Stimulated activated effector memory CD8-positive, alpha-beta T cell treated with anti-CD3 and anti-CD28 coated beads, Interleukin-12 subunit alpha, Interleukin-12 subunit beta, amount 100 ng/mL, for 72 hours (primary cell): ENCODE measurements around the gene L3MBTL4.
"Not testable (repeated sequence)": the region's sequence is repeated elsewhere in the genome, so short reads cannot be mapped to it uniquely, and the experiment has no call there.

Experiments used
- ATAC-seq: fragments of 150-1000 bp; cut with Tn5 transposase; 2 replicates; pipeline ENCODE4 v1.10.0; 2021
- DNase-seq, 2 donors: peaks; one replicate each; pipeline ENCODE4 v3.0.0; 2021 to 2022; ENCODE audit warnings: low spot score in 2 of 2
- H3K27ac Mint-ChIP-seq: one replicate; pipeline ENCODE4 v1.8.0; 2022; ENCODE audit warnings: mild to moderate bottlenecking, mixed read lengths
- H3K36me3 Mint-ChIP-seq: one replicate; pipeline ENCODE4 v1.8.0; 2022; ENCODE audit warnings: mild to moderate bottlenecking, mixed read lengths
- H3K4me1 Mint-ChIP-seq: one replicate; pipeline ENCODE4 v1.8.0; 2022; ENCODE audit warnings: mixed read lengths
- H3K4me3 Mint-ChIP-seq: one replicate; pipeline ENCODE4 v1.8.0; 2022; ENCODE audit warnings: mild to moderate bottlenecking, mixed read lengths
- H3K9me3 Mint-ChIP-seq: one replicate; pipeline ENCODE4 v1.8.0; 2022; ENCODE audit warnings: mixed read lengths

Gene L3MBTL4

GRCh38 chr18:6199777-6200176 is 214.9 kb downstream of the L3MBTL4 start:
- Mint-ChIP-seq H3K4me1 (no peaks in the 10 kb centered on the region), H3K9me3 (peaks cover 26% of the 10 kb centered on the region), H3K27ac (no peak overlapping the region), H3K36me3 (no peaks in the 10 kb centered on the region), H3K4me3 (no peak overlapping the region)
- DNase-seq (no peak), ATAC-seq (no peak)

GRCh38 chr18:6198585-6198984 is 216.1 kb downstream of the L3MBTL4 start:
- H3K36me3 Mint-ChIP-seq: no peaks in the 10 kb centered on the region
- H3K27ac Mint-ChIP-seq: no peak overlapping the region
- H3K9me3 Mint-ChIP-seq: peaks cover 26% of the 10 kb centered on the region
- H3K4me3 Mint-ChIP-seq: no peak overlapping the region
- H3K4me1 Mint-ChIP-seq: no peaks in the 10 kb centered on the region
- DNase-seq (no peak), ATAC-seq (no peak)

GRCh38 chr18:6194640-6195039 is 220.1 kb downstream of the L3MBTL4 start:
- DNase-seq (no peak), ATAC-seq (no peak)
- no peaks in the 10 kb centered on the region for H3K36me3 Mint-ChIP-seq
- H3K4me1 Mint-ChIP-seq: no peaks in the 10 kb centered on the region
- H3K4me3 Mint-ChIP-seq: no peak overlapping the region
- H3K27ac Mint-ChIP-seq: no peak overlapping the region
- H3K9me3 Mint-ChIP-seq: peaks cover 18% of the 10 kb centered on the region

GRCh38 chr18:6185782-6186181 is 228.9 kb downstream of the L3MBTL4 start:
- peaks cover 22% of the 10 kb centered on the region for H3K9me3 Mint-ChIP-seq
- not testable (repeated sequence) for DNase-seq, H3K36me3 Mint-ChIP-seq, H3K4me1 Mint-ChIP-seq, H3K4me3 Mint-ChIP-seq, ATAC-seq, H3K27ac Mint-ChIP-seq

- H3K27ac Mint-ChIP-seq: no peak overlapping the region
- H3K4me1 Mint-ChIP-seq: no peaks in the 10 kb centered on the region
- DNase-seq (no peak), ATAC-seq (no peak)
- no peaks in the 10 kb centered on the region for H3K36me3 Mint-ChIP-seq
- no peak overlapping the region for H3K4me3 Mint-ChIP-seq
- peaks cover 10% of the 10 kb centered on the region for H3K9me3 Mint-ChIP-seq
Measured at GRCh38 chr18:6174983-6175745, 239.5 kb downstream of the L3MBTL4 start.

GRCh38 chr18:6170604-6171003 is 244.1 kb downstream of the L3MBTL4 start:
- ATAC-seq: no peak
- Mint-ChIP-seq H3K4me3 (no peak overlapping the region), H3K36me3 (no peaks in the 10 kb centered on the region), H3K4me1 (no peaks in the 10 kb centered on the region), H3K9me3 (peaks cover 12% of the 10 kb centered on the region), H3K27ac (no peak overlapping the region)
- no peak for DNase-seq

- no peak for ATAC-seq
- Mint-ChIP-seq H3K4me3 (no peak overlapping the region), H3K36me3 (no peaks in the 10 kb centered on the region), H3K9me3 (peaks cover 12% of the 10 kb centered on the region), H3K27ac (no peak overlapping the region), H3K4me1 (no peaks in the 10 kb centered on the region)
- DNase-seq: no peak
Measured at GRCh38 chr18:6161549-6161948, 253.2 kb downstream of the L3MBTL4 start.

- no peak for DNase-seq
- Mint-ChIP-seq H3K4me1 (no peaks in the 10 kb centered on the region), H3K36me3 (no peaks in the 10 kb centered on the region), H3K4me3 (no peak overlapping the region), H3K27ac (no peak overlapping the region), H3K9me3 (peaks cover 10% of the 10 kb centered on the region)
- ATAC-seq: no peak
Measured at GRCh38 chr18:6159426-6159825, 255.3 kb downstream of the L3MBTL4 start.

GRCh38 chr18:6158958-6159357 is 255.8 kb downstream of the L3MBTL4 start:
- H3K36me3 Mint-ChIP-seq: no peaks in the 10 kb centered on the region
- no peak overlapping the region for H3K27ac Mint-ChIP-seq
- DNase-seq (no peak), ATAC-seq (no peak)
- no peaks in the 10 kb centered on the region for H3K4me1 Mint-ChIP-seq
- H3K9me3 Mint-ChIP-seq: peaks cover 10% of the 10 kb centered on the region
- no peak overlapping the region for H3K4me3 Mint-ChIP-seq

- ATAC-seq (no peak), DNase-seq (no peak)
- H3K27ac Mint-ChIP-seq: no peak overlapping the region
- no peaks in the 10 kb centered on the region for H3K36me3 Mint-ChIP-seq
- H3K4me3 Mint-ChIP-seq: no peak overlapping the region
- H3K9me3 Mint-ChIP-seq: peaks cover 4% of the 10 kb centered on the region
- H3K4me1 Mint-ChIP-seq: no peaks in the 10 kb centered on the region
Measured at GRCh38 chr18:6156446-6156845, 258.3 kb downstream of the L3MBTL4 start.

- Mint-ChIP-seq H3K9me3 (peaks cover 4% of the 10 kb centered on the region), H3K27ac (no peak overlapping the region), H3K36me3 (no peaks in the 10 kb centered on the region), H3K4me3 (no peak overlapping the region), H3K4me1 (no peaks in the 10 kb centered on the region)
- DNase-seq: no peak
- no peak for ATAC-seq
Measured at GRCh38 chr18:6155707-6156106, 259.0 kb downstream of the L3MBTL4 start.

GRCh38 chr18:6150430-6150829 is 264.3 kb downstream of the L3MBTL4 start:
- Mint-ChIP-seq H3K9me3 (peaks cover 11% of the 10 kb centered on the region), H3K36me3 (no peaks in the 10 kb centered on the region), H3K4me1 (no peaks in the 10 kb centered on the region), H3K4me3 (no peak overlapping the region), H3K27ac (no peak overlapping the region)
- DNase-seq (no peak), ATAC-seq (no peak)

- Mint-ChIP-seq H3K4me3 (no peak overlapping the region), H3K27ac (no peak overlapping the region)
- ATAC-seq: no peak
Measured at GRCh38 chr18:6146307-6146661, 268.4 kb downstream of the L3MBTL4 start.

GRCh38 chr18:6145645-6146306 is 268.9 kb downstream of the L3MBTL4 start:
- Mint-ChIP-seq H3K27ac (no peak overlapping the region), H3K9me3 (peaks cover 11% of the 10 kb centered on the region), H3K4me3 (no peak overlapping the region), H3K4me1 (no peaks in the 10 kb centered on the region), H3K36me3 (no peaks in the 10 kb centered on the region)
- peak; percentile 8 for ATAC-seq
- no peak for DNase-seq

More at GRCh38 chr18:6146307-6146661, 268.4 kb downstream of the L3MBTL4 start:
- H3K36me3 Mint-ChIP-seq: no peaks in the 10 kb centered on the region
- no peak for DNase-seq
- H3K9me3 Mint-ChIP-seq: peaks cover 11% of the 10 kb centered on the region
- no peaks in the 10 kb centered on the region for H3K4me1 Mint-ChIP-seq

GRCh38 chr18:6139007-6139406 is 275.7 kb downstream of the L3MBTL4 start:
- Mint-ChIP-seq H3K4me3 (no peak overlapping the region), H3K27ac (no peak overlapping the region), H3K4me1 (no peaks in the 10 kb centered on the region), H3K36me3 (no peaks in the 10 kb centered on the region), H3K9me3 (peaks cover 14% of the 10 kb centered on the region)
- ATAC-seq (peak; percentile 44), DNase-seq (no peak)

GRCh38 chr18:6135901-6136300 is 278.8 kb downstream of the L3MBTL4 start:
- H3K27ac Mint-ChIP-seq, H3K4me3 Mint-ChIP-seq, DNase-seq, H3K4me1 Mint-ChIP-seq, H3K36me3 Mint-ChIP-seq, ATAC-seq: not testable (repeated sequence)
- H3K9me3 Mint-ChIP-seq: peaks cover 17% of the 10 kb centered on the region
